Measurements from ENCODE around the gene ARHGAP22.

DNA sequence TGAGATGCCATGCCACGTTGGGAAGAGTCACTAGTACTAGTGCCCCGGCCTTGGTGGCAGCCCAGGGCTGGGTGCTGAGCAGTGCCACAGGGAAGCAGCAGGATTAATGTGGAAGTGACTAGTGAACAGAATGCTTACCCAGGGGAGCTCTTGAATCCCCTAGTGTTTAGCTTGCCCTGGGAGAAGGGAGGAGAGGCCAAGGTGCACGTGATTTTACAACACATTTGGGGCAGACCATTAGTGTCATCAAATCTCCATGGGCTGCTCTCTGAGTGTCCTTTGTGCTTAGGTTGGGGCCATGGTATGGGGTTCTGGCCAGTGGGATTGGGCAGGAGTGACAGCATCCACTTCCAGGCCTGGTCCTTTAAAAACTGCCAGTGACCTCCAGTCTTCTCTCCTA is 37.5 kb downstream of the ARHGAP22 start:
- TF ChIP-seq, protein P1, sequence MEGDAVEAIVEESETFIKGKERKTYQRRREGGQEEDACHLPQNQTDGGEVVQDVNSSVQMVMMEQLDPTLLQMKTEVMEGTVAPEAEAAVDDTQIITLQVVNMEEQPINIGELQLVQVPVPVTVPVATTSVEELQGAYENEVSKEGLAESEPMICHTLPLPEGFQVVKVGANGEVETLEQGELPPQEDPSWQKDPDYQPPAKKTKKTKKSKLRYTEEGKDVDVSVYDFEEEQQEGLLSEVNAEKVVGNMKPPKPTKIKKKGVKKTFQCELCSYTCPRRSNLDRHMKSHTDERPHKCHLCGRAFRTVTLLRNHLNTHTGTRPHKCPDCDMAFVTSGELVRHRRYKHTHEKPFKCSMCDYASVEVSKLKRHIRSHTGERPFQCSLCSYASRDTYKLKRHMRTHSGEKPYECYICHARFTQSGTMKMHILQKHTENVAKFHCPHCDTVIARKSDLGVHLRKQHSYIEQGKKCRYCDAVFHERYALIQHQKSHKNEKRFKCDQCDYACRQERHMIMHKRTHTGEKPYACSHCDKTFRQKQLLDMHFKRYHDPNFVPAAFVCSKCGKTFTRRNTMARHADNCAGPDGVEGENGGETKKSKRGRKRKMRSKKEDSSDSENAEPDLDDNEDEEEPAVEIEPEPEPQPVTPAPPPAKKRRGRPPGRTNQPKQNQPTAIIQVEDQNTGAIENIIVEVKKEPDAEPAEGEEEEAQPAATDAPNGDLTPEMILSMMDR (IDR thresholded peaks at IDR 0.05): no peak
- no peak for TF ChIP-seq POLR2A (IDR thresholded peaks at IDR 0.05)
